Right cardiac atrium (tissue), 5 donors: ENCODE measurements around the gene FOXP4. TPM values are rescaled to one million over a fixed set of nuclear protein-coding genes. Genes with fewer than 3 reads are reported as not detected.

ENCODE experiments used
- microRNA-seq, 2 donors: library from miRNA; unstranded; fragments of <30 nt; microRNA quantifications; one replicate each; pipeline ENCODE4 v1.2.0, GENCODE V29; 2020 to 2021
- polyA plus RNA-seq: library from polyadenylated mRNA; stranded (reverse); fragments of 200-250 nt; gene quantifications from one replicate; pipeline ENCODE4 v1.2.3, GENCODE V29; 2013
- total RNA-seq, 4 donors: library from RNA; stranded (reverse); fragmentation: NEBNext Ultra II Directional; extraction: Animal tissue kit (Norgen Biotek cat#: 25700); gene quantifications; one replicate each; pipeline ENCODE4 v1.2.1, GENCODE V29; 2021
- donor health status: healthy with polysubstance abuse.
- donor health status: DM: no; HTN: yes; CAD: no.
- donor health status: DM: no; HTN: no; CAD: no.
- donor health status: DM: no; HTN: yes; CAD: no; lungs with severe emphysema.
- donor health status: DM: yes; HTN: yes; CAD: no.

FOXP4 gene
- total and polyA plus RNA-seq, 5 donors: 15.3 to 22.5 (median 21.8) TPM

Small RNA genes within 50 kb of the gene (microRNA-seq; reads per million reads assigned to microRNA genes)
- 0 to 0.42 reads per million in 2 donors for gene MIR4641

Other genes starting within 250 kb of the FOXP4 start
- not detected for gene NCR2, start 210.8 kb upstream of the FOXP4 start, total RNA-seq
- not detected for gene NCR2, start 210.8 kb upstream of the FOXP4 start, polyA plus RNA-seq
- 10 to 100 TPM in 2 of 4 donors, 1 to 10 TPM in 2; 8.0 to 11.9 (median 10.0) TPM for gene MDFI, start 92.1 kb downstream of the FOXP4 start, total RNA-seq
- 4.9 TPM for gene MDFI, start 92.1 kb downstream of the FOXP4 start, polyA plus RNA-seq
- gene TFEB, start 189.2 kb downstream of the FOXP4 start, total RNA-seq: 10 to 100 TPM; 31.6 to 51.1 (median 46.2) TPM
- 33.4 TPM for gene TFEB, start 189.2 kb downstream of the FOXP4 start, polyA plus RNA-seq
- under 1 TPM in 1 of 4 donors, not detected in 3; 0.42 TPM for gene PGC, start 201.0 kb downstream of the FOXP4 start, total RNA-seq
- gene PGC, start 201.0 kb downstream of the FOXP4 start, polyA plus RNA-seq: 1.00 TPM
- gene FRS3, start 233.5 kb downstream of the FOXP4 start, total RNA-seq: 1 to 10 TPM; 3.7 to 6.9 (median 4.8) TPM
- gene FRS3, start 233.5 kb downstream of the FOXP4 start, polyA plus RNA-seq: 5.5 TPM
- 1 to 10 TPM; 2.2 to 4.0 (median 3.2) TPM for gene PRICKLE4, start 234.4 kb downstream of the FOXP4 start, total RNA-seq
- gene PRICKLE4, start 234.4 kb downstream of the FOXP4 start, polyA plus RNA-seq: 1.7 TPM
- 100 to 1,000 TPM; 123 to 162 (median 140) TPM for gene TOMM6, start 241.3 kb downstream of the FOXP4 start, total RNA-seq
- gene TOMM6, start 241.3 kb downstream of the FOXP4 start, polyA plus RNA-seq: 228 TPM